GM19035 (cell line): ENCODE results near the gene STK38L.

Experiments used
- ATAC-seq: cut with Tn5 transposase; IDR thresholded peaks from one replicate; pipeline ENCODE4 v1.9.1; 2021; ENCODE audit not compliant: unreplicated experiment

The STK38L gene

GRCh38 chr12:27309293-27309994, 65.4 kb downstream of the STK38L start:
- ATAC-seq: peak; percentile 78

GRCh38 chr12:27309995-27310315, 65.9 kb downstream of the STK38L start:
- ATAC-seq: no peak

GRCh38 chr12:27316947-27317346, 72.9 kb downstream of the STK38L start:
- no peak for ATAC-seq

- no peak for ATAC-seq
These were observed 75.3 kb downstream of the STK38L start for GRCh38 chr12:27319409-27319808.

GRCh38 chr12:27319848-27320247, 75.8 kb downstream of the STK38L start:
- ATAC-seq: no peak

GRCh38 chr12:27324530-27324929, 80.4 kb downstream of the STK38L start:
- ATAC-seq: no peak

GRCh38 chr12:27330846-27331245, 86.8 kb downstream of the STK38L start:
- no peak for ATAC-seq

GRCh38 chr12:27331291-27331926, 87.3 kb downstream of the STK38L start:
- no peak for ATAC-seq

- ATAC-seq: no peak
These were observed 87.8 kb downstream of the STK38L start for GRCh38 chr12:27331927-27332324.

GRCh38 chr12:27332407-27332713, 88.3 kb downstream of the STK38L start:
- ATAC-seq: peak; percentile 1

- ATAC-seq: peak; percentile 39
These were observed 88.8 kb downstream of the STK38L start, which contains the start of gene BMAL2 for GRCh38 chr12:27332714-27333402. BMAL2 (plus strand) TSS chr12:27332836; CDS start chr12:27333073, 237 bp downstream.

- peak; percentile 36 for ATAC-seq
These were observed 89.4 kb downstream of the STK38L start for GRCh38 chr12:27333403-27334009.

- no peak for ATAC-seq
These were observed 90.1 kb downstream of the STK38L start for GRCh38 chr12:27334042-27334720.

- ATAC-seq: no peak
These were observed 90.6 kb downstream of the STK38L start for GRCh38 chr12:27334721-27335082.

GRCh38 chr12:27335364-27336281, 91.5 kb downstream of the STK38L start:
- ATAC-seq: no peak

- ATAC-seq: no peak
These were observed 92.2 kb downstream of the STK38L start for GRCh38 chr12:27336282-27336653.

GRCh38 chr12:27337376-27337775, 93.3 kb downstream of the STK38L start:
- no peak for ATAC-seq

GRCh38 chr12:27338473-27338872, 94.4 kb downstream of the STK38L start:
- no peak for ATAC-seq

GRCh38 chr12:27340971-27341370, 96.9 kb downstream of the STK38L start:
- ATAC-seq: no peak

- no peak for ATAC-seq
These were observed 98.5 kb downstream of the STK38L start for GRCh38 chr12:27342536-27342935.
